ENCODE results near the gene TMEM37.

The TMEM37 gene

DNA sequence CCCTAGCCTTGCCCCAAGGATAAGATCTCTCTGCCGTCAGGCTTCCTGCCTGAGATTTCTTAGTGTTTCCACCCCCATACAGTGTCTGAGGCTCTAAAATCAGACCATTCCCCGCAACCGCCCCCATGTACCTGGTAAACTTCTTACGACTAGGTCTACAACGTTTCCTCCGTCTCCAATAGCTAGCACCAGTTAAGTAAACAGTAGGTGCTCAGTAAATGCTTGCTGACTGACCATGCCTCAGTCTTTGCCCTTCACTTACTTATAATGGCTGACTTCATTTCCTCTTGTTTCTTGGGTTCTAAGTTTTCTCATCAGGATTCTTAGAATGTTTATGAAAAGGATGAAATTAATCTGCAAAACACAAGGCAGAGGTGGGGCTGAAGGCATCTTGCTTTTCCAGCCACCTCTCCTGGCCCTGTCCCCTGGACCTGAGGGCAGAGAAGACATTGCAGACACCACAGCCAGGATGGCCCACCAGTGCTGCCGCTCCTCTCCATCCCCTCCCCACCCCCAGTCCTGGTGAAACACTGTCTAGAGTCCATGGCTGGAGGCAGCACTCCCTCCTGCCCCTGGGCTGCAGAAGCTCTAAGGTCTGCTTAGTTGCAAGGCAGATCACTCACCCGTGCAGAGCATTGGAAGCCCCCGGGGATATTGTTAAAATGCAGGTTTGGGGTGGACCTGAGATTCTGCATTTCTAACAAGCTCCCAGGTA is 16.9 kb downstream of the TMEM37 start:
- DNase-seq = no peak
- intact Hi-C loops (cut with DNase I) = no loop called here

DNA sequence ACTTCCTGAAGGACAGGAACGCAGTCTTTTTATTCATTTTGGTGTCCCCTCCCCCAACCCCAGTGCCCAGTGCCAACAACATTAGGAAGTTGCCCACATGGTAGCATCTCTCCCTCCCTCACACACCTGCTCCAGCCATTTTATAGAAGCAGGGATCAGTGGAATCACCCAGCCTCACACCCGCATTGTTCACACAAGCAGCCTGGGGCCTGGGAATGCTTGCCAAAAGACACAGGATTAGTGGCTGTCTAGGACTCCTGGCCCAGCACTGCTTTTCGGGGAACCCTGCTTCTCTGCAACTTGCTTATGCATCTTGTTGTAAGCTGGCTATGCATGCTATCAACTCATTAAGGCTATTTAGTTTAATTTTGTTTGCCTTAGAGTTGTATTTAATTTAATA is 17.9 kb downstream of the TMEM37 start:
- DNase-seq = peak in 1 of 10 donors; percentile 21
- intact Hi-C loops (cut with DNase I) = no loop called here

DNA sequence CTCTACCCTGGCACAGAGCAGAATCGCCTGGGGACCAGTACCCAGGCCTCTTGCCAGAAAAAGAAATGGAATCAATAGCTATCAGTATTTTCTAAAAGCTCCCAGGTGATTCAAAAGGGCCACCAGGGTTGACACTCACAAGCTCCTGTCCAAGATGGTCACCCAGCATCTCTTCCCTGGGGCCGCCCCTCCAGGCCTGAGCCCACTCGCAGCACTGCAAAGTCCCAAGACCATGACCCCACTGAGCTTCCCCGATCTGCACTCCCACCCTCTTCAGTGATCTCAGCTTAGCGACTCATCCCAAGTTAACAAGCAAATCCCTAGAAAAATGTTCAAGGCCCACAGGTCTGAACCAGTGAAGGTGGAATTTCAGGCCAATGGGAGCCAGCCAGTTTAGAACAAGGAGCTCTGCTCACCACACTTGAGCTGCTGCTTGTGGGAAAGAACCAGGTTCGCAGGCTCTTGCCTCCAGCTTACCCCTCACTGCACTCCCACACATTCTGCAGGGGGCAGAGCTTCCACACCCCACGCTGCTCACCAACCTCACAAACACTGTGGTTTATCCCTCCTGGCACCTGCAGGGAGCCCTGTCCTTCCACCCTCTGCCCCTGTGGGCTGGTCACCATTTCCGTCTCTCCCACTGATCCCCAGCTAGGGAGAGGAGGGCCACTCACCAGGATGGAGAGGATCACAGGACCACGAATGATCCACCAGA is 19.8 kb downstream of the TMEM37 start:
- DNase-seq = peak in 1 of 10 donors; percentile 58
- intact Hi-C loops (cut with DNase I) = no loop called here

DNA sequence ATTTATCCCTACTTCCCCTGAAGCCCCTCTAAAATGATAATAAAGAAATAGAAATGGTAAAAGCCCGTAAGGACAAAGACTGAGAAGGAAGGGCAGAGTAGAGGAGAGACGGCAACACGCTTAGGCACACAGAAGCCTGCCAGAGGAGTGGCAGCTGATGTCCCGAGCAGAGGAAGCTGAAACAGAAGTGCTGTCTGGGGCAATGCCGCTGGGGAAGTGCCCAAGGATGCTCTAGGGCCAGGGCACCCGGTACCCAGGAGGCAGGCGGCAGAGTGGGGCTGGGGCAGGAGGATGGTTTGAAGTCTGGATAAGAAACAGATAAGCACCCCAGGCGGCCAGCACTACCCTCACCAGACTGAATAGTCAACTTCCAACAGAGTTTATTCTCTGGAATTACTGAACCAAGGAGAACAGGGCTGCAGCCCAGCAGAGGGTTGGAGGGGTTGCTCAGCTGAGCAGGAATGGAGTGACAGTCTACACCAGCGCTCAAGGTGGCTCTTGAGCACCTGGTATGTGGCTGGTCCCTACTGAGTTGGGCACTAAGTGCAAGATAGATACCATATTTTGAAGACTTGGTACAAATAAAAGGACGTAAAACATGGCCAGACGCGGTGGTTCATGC is 22.4 kb downstream of the TMEM37 start:
- intact Hi-C loops (cut with DNase I) = no loop called here
- DNase-seq = peak in 2 of 10 donors; percentile 67 to 71

DNA sequence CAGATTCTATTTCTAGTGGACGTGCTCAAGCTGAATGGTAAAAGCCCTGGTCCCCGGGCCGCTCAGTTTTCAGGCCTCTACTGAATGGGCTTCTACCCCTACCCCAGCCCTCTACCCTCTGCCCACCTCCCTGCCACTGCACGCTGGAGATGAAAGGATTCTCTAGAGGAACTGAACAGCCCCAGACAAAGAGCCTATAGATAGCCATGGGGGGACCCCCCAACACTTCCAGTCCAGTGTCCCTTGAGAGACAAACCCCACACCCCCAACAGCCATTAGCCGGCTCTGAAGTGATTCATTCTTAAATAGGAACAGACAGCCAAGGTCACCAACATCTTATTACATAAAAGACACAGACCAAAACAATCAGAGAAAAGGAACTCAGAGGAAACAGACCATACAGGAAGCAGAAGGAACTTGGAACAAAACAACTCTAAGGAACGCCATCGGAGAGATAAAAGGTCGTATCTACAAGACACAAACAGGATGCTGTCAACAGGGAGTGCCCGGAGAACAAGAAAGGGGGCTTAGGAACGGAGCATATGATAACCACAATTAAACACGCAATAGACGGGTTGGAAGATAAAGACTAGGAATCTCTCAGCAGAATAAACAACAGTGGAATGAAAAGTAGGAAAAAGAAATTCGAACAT is 23.5 kb downstream of the TMEM37 start:
- intact Hi-C loops (cut with DNase I) = no loop called here
- DNase-seq = no peak

DNA sequence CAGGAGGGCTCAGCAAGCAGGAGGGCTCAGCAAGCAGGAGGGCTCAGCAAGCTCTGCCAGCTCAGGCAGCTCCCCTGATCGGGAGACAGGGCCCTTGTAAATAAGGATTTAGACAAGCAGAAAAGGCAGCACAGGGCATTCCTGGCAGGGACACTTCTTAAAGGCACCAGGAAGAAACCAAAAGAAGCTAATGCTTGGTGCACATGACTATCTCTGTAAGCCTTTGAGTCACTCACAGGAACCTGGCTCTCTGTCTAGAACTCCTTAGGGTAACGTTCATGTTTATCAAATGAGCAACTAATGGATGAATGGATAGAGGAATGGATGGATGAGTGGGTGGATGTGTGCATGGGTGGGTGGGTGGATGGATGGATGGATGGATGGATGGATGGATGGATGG is 28.4 kb downstream of the TMEM37 start:
- intact Hi-C loops (cut with DNase I) = no loop called here
- no peak for DNase-seq

DNA sequence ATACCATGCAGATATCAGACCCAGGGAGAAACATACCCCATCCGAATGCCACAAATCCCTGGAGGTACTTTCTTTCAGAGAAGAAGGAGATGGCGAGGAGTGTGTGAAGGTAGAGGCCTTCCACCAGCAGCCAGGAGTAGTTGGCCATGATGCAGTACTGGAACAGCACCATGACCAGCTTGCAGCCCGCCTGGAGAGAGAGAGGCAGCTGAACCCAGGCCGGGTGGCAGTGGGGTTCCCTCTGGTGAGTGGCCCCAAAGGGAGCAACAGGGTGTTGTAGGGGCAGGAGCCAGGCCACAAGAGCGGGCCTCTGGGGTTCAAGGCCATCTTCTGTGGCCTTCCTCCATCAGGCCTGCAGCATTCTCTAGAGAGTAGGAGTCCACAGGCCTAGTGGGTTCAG is 30.2 kb downstream of the TMEM37 start:
- intact Hi-C loops (cut with DNase I) = no loop called here
- DNase-seq = peak in 1 of 10 donors; percentile 53

DNA sequence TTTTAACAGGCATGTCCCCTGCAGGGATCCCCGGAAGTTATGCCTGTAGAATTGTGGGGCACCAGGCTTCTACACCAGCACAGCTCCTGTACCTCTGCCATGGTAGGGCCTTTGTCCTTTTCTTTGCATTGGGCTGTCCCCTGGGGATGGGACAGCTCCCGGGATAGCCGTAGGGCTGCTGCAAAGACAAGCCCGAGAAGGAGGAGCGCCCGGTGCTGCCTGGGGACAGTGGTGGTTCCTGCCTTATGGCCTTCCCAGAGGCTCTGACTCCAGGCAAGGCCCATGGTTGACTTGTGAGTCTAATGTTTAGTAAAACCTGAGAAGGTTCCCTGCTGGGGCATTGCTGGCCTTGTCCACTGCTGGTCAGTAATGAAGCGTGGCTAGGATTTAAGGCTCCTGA is 30.9 kb downstream of the TMEM37 start:
- DNase-seq = peak in 1 of 10 donors; percentile 55
- intact Hi-C loops (cut with DNase I) = no loop called here

DNA sequence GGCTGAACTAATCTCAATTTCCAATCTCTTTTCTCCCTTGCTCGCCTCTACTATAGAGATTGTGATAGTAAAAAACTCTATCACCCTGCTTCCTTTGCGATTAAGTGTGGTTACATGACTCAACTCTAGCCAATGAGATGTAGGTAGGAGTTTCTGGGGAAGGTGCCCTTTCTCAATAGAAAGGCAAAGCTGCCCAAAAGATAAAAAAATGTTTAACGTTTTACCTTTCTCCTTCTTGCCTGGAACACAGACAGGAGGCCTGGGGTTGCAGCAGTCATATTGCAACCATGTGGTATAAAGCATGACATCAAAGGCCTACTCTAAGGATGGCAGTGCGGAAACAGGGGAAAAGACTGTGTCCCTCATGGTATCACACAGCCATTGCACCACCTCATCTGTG is 31.5 kb downstream of the TMEM37 start:
- DNase-seq = no peak
- intact Hi-C loops (cut with DNase I) = no loop called here

DNA sequence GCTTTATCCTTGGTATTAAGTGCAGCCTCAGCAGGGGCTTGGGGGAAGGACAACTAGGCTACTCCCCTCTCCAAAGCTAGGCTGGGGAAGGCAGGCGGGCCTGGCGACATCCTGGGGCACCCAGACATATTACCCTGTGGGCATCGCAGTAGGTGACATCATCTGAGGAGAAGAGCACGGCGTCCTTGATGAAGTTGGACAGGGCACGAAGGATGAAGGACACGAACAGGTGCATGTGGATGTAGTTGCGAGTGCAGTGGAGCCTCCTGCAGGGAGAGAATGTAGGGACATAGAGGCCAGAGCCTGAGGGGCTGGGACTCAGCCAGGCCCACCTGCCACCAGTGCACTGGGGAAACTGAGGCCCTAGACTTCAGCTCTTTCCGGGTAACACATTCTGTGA is 32.3 kb downstream of the TMEM37 start:
- intact Hi-C loops (cut with DNase I) = no loop called here

DNA sequence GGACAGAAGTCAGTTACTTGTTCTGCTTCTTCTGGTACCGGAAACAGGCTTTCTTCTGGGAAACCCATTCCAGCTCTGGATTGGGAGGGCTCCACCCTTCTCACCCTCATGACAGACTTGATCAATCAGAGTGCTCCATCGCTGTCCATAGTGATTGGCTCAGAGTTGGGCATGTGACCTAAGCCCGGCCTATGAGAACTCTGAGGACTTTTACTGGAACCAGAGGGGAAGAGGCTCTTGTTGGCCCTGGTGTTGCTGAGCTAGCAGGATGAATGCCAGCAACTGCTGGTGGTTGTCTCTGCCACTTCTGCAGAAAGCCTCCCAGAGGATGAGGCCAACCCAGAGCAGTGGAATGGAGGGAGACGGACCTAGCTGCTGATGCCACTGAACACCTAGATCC is 33.3 kb downstream of the TMEM37 start:
- intact Hi-C loops (cut with DNase I) = no loop called here
- peak in 1 of 10 donors; percentile 51 for DNase-seq

More for the DNA sequence above, 32.3 kb downstream of the TMEM37 start:
- DNase-seq = peak in 1 of 10 donors; percentile 30

DNA sequence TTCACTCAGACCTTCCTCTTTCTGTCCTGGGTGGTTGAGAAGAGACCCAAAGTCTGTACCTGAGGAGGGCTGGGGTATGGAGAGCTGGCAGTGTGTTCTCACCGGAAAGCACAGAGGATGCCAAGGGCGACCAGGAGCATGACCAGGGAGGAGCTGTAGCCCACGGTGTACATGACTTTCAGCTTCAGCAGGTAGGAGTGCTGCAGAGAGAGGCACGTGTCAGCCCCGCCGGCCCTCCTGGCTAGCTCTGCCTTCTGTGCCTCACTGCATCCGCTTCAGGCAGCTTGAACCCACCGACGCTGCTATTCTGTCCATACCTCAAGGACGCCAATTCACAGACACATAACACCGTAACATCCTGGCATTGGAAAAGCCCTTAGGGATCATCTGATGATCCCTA is 34.0 kb downstream of the TMEM37 start:
- intact Hi-C loops (cut with DNase I) = no loop called here
- peak in 1 of 10 donors; percentile 48 for DNase-seq

DNA sequence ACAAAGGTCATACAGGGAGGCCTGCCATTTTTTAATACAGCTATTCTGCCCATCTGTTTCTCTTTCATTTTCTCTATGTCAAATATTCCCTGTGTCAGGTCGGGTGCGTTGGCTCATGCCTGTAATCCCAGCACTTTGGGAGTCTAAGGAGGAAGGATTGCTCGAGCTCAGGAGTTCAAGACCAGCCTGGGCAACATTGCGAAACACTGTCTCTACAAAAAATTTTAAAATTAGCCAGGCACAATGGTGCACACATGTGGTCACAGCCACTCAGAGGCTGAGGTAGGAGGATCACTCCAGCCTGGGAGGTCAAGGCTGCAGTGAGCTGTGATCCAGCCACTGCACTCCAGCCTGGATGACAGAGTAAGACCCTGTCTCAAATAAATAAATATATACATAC is 34.7 kb downstream of the TMEM37 start:
- no peak for DNase-seq
- intact Hi-C loops (cut with DNase I) = no loop called here

DNA sequence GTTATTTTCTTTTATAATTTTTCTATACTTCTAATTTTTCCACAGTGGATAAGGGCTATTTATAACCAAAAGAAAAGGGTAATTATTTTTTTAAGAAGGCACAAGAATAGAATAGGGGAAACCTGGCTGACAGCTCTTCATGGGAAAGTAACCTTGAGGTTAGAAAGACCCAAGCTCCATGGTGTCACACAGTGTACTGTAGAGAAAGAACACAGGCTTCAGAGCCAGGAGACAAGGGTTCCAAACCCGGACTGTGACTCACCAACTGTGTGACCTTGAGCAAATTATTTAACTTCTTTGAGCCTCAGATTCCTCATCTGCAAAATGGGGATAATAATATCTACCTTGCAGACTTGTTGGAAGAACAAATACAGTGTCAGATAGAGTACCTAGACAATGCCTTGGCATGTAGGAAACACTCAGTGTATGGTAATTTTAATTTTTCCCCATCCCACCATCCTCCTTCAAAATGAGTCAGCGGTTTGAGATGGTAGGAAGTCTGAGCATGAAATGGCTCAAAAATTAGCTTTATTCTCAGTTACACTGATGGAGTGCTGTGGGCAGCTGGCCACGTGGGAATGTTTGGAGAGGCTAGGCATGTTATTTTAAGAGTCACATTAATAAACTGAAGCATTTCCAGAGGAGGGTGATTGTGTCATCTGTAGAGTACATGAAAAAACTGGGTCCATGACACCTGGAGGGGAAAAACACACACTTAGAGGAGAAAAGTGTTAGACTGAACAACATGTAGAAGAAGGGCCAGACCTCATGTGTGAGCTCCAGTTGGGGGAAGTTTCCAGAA is 36.7 kb downstream of the TMEM37 start:
- no peak for DNase-seq
- intact Hi-C loops (cut with DNase I) = no loop called here

DNA sequence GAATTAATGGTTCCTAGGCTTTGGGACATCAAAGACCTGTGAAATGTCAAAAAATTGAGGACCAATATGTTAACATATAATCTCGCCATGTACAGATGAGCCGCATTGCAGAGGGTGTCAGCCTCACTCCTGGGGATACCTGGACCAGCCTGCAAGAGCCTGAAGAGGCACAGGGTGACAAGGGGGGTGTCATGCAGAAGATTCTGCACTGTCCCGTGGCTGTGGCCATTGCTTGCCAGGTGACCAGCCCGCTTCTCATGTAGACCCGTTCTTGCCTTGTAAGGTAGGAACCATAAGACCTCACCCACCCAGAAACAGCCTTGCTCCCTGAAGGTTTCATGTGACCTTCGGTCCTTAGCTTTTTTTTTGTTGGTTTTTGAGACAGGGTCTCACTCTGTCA is 37.5 kb downstream of the TMEM37 start:
- peak in 1 of 10 donors; percentile 50 for DNase-seq
- intact Hi-C loops (cut with DNase I) = no loop called here

DNA sequence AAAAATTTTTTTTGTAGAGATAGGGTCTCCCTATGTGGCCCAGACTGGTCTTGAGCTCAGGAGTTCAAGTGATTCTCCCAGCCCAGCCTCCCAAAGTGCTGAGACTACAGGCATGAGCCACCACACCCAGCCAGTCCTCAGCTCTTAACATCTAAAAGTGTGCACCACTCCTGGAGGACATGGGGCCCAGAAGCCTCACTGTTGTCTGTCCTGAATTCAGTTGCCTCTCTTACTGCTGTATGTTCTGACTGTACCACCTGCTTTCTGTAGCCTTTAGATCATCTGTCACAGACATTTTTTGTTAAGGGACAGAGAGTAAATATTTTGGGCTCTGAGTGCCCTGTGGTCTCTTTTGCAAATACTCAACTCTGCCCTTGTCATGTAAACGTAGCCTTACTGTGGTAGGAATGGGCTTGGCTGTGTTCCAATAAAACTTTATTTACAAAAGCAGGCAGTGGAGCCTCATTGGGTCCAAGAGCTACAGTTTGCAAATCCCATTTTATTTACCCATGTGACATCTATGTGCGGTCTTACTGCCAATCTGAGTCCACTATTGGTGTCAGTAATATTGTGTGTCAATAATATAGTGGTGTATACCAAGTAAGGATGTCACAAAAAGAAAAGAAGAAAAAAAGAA is 38.1 kb downstream of the TMEM37 start:
- DNase-seq = peak in 1 of 10 donors; percentile 28
- intact Hi-C loops (cut with DNase I) = no loop called here

DNA sequence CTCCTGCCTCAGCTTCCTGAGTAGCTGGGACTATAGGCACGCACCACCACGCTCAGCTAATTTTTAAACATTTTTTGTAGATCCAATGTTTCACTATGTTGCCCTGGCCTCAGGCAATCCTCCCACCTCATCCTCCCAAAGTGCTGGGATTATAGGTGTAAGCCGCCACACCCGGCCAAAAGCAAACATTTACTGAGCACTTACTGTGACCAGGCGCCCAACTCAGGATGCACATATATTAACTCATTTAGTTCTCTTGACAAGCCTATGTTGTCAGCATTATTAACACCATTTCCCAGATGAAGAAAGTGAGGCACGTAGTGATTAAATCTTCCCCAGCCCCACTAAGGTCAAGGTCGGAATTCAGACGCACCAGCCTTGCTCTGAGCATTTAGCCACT is 41.1 kb downstream of the TMEM37 start:
- DNase-seq = peak in 1 of 10 donors; percentile 24
- intact Hi-C loops (cut with DNase I) = no loop called here

DNA sequence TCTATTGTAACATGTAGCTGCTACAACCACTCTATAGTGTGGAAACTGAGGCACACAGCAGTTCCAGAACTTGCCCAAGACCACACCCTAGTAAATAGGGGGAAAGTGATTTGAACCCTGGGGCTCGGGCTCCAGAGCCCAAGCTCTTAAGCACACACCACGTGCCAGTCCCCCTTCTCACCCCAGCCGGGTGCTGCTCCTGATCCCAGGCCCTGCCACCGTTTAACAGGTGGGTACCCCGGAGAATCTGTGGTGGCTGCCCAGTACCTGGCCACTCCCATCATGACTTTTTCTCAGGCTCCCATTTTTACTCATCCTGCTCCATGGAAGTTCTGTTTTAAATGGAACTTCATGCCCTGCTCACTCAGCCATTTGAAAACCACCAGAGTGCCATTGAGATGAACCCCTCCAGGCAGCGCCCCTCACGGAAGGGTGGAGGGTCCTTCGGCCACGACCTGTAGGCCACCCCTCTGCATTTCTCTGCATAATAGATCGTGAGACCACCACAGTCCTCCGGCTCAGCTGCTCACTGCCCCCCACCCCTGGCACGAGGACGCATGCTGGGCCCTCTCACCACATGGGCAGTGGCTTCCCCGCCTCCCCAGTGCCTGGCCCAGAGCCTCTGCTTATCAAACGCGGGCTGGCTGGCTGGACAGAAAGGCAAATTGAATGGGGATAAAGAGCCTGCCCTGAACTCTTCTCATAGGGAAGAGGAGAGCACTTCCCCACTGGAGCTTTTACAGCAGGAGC is 42.1 kb downstream of the TMEM37 start:
- intact Hi-C loops (cut with DNase I) = no loop called here

More for the DNA sequence above, 42.1 kb downstream of the TMEM37 start:
- DNase-seq = peak in 1 of 10 donors; percentile 59

Measured in posterior cingulate gyrus (tissue), 11 donors.